DOHH2 (cell line): ENCODE results near the gene TOMM40L.

Experiments used
- H3F3A ChIP-seq: fragments of 200-600 bp; sonication (generic), shearing (Covaris generic); 2 replicates; pipeline ENCODE4 v1.6.0; 2016; ENCODE audit warnings: antibody characterized with exemption, mild to moderate bottlenecking; ENCODE audit not compliant: control insufficient read depth, insufficient read depth
- H3K27ac ChIP-seq: fragments of 200-600 bp; sonication (generic); 2 replicates; pipeline ENCODE4 v1.5.1; 2014; ENCODE audit warnings: low read depth, mild to moderate bottlenecking, low read length, moderate library complexity
- H3K27me3 ChIP-seq: fragments of 200-600 bp; sonication (generic); 2 replicates; pipeline ENCODE4 v1.6.1; 2014; ENCODE audit warnings: mild to moderate bottlenecking, low read length, mixed read lengths; ENCODE audit not compliant: control insufficient read depth
- H3K36me3 ChIP-seq: fragments of 200-600 bp; sonication (generic); 2 replicates; pipeline ENCODE4 v1.6.1; 2014; ENCODE audit warnings: mild to moderate bottlenecking, low read length, moderate library complexity, mixed read lengths; ENCODE audit not compliant: control insufficient read depth
- H3K4me1 ChIP-seq: fragments of 200-600 bp; sonication (generic); 2 replicates; pipeline ENCODE4 v1.6.1; 2014; ENCODE audit warnings: mild to moderate bottlenecking, low read length, mixed read lengths; ENCODE audit not compliant: control insufficient read depth
- H3K4me2 ChIP-seq: fragments of 200-600 bp; sonication (generic); 2 replicates; pipeline ENCODE4 v1.6.0; 2014; ENCODE audit warnings: mild to moderate bottlenecking, low read length, moderate library complexity
- H3K4me3 ChIP-seq: fragments of 200-600 bp; sonication (generic); 2 replicates; pipeline ENCODE4 v1.5.1; 2014; ENCODE audit warnings: mild to moderate bottlenecking, low read length, mixed read lengths
- H3K79me2 ChIP-seq: fragments of 200-600 bp; sonication (generic); 2 replicates; pipeline ENCODE4 v1.6.1; 2014; ENCODE audit warnings: mild to moderate bottlenecking, low read length, mixed read lengths; ENCODE audit not compliant: control insufficient read depth
- H3K9me2 ChIP-seq: fragments of 200-600 bp; sonication (generic); replicated peaks from 2 replicates; pipeline ENCODE4 v1.6.1; 2014; ENCODE audit warnings: mild to moderate bottlenecking, low read length, mixed read lengths; ENCODE audit not compliant: control insufficient read depth
- H3K9me3 ChIP-seq: fragments of 200-600 bp; sonication (generic); 2 replicates; pipeline ENCODE4 v1.6.1; 2014; ENCODE audit warnings: antibody characterized with exemption, low read length, mixed read lengths; ENCODE audit not compliant: control insufficient read depth, insufficient read depth
- H4K20me1 ChIP-seq: fragments of 200-600 bp; sonication (generic); 2 replicates; pipeline ENCODE4 v1.6.0; 2014; ENCODE audit warnings: low read depth, mild to moderate bottlenecking, antibody characterized with exemption, low read length, moderate library complexity; ENCODE audit not compliant: control insufficient read depth, insufficient read depth
- CTCF ChIP-seq: fragments of 200-600 bp; sonication (generic); IDR thresholded peaks from one replicate; pipeline ENCODE4 v1.5.1; 2014; ENCODE audit warnings: antibody characterized with exemption, mild to moderate bottlenecking, low read depth, low read length; ENCODE audit not compliant: poor library complexity, severe bottlenecking
- EZH2phosphoT487 ChIP-seq: fragments of 200-600 bp; sonication (generic); IDR thresholded peaks from 2 replicates; pipeline ENCODE4 v1.6.1; 2017; ENCODE audit warnings: borderline replicate concordance, mild to moderate bottlenecking, antibody characterized with exemption, low read length, moderate library complexity, mixed read lengths

The TOMM40L gene

GRCh38 chr1:161225534-161226319, at the start of gene TOMM40L:
TOMM40L (plus strand) TSS chr1:161226060; CDS start chr1:161226490, 430 bp downstream.
- peak within 1 kb of the TSS; percentile 38 for H3K27ac ChIP-seq
- H3K4me2 ChIP-seq, result peak within 1 kb of the TSS; percentile 81
- TF ChIP-seq CTCF (peak; percentile 81), EZH2phosphoT487 (no peak)
- peaks cover 24% of the 10 kb centered on the region for H3K4me1 ChIP-seq
- peak within 1 kb of the TSS; percentile 81 for H3K4me3 ChIP-seq
- H3K9me2 ChIP-seq, result no peaks in the 10 kb centered on the region
- H3K36me3 ChIP-seq, result peaks cover 30% of the 10 kb centered on the region
- H3K9me3 ChIP-seq, result no peaks in the 10 kb centered on the region
- H3K79me2 ChIP-seq, result peaks cover 11% of the 10 kb centered on the region
- no peaks in the 10 kb centered on the region for H3F3A ChIP-seq
- H4K20me1 ChIP-seq, result no peaks in the 10 kb centered on the region
- no peaks in the 10 kb centered on the region for H3K27me3 ChIP-seq

GRCh38 chr1:161176468-161177111, 49.3 kb upstream of the TOMM40L start:
- 0 out of 2 replicates have a peak, but pooled peaks cover 2% of the 10 kb centered on the region for H3F3A ChIP-seq
- H3K27ac ChIP-seq, result peak overlapping the region; percentile 31; the same call in 1 of the 2 replicates
- peaks cover 39% of the 10 kb centered on the region for H3K36me3 ChIP-seq

DNA sequence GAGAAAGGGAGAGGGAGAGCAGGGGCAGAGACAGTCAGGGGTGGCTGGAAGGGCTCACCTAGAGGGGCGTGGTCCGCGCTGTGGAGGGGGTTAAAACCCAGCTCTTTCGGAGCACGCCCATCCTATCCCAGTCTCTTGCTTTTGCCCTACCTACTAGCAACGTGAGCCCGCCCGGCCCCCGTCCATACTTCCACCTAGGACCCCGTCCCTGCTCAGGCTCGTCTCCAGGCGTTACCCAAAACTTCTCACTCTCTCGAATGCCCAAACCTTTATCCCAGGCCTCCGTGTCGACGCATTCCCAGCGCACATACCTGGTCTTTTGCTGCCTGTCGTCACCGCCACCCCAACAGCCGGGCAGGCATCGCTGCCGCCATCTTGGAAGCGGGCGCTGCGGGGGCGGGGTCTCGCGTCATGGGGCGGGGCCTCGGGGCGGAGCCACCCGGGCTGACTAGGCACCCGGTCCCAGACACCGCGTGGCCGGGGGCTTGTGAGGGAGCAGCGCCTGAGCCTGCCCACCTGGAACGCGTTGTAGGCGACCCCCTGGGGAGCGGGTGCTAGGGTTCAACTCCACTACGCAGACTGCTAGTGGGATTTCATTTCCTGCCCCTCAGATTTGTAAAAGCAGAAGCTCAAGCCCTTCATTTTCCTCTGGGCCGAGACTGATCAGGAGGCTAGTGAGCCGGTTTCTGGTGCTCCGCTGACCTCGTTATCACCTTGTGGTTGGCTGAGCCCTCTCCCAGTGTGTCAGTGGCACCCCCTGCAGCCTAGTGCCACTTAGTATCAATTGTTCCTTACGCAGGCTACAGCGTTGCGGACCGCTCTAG, 48.5 kb upstream of the TOMM40L start, which contains the start of gene B4GALT3:
Gene B4GALT3, minus strand, starts transcription at position 396 of the 824 bp plus-strand sequence. CDS start 1,447 bp downstream, outside the sequence.
- TF ChIP-seq EZH2phosphoT487, result no peak
- TF ChIP-seq CTCF, result no peak
- Histone ChIP-seq H3K27me3 (no peaks in the 10 kb centered on the region), H3K4me3 (peak within 1 kb of the TSS; percentile 99), H3F3A (0 out of 2 replicates have a peak, but pooled peaks cover 2% of the 10 kb centered on the region), H3K36me3 (peaks cover 31% of the 10 kb centered on the region), H3K4me1 (peaks cover 27% of the 10 kb centered on the region), H3K27ac (peak within 1 kb of the TSS; percentile 31), H3K9me3 (no peaks in the 10 kb centered on the region), H3K79me2 (peaks cover 16% of the 10 kb centered on the region), H3K9me2 (no peaks in the 10 kb centered on the region), H3K4me2 (peak within 1 kb of the TSS; percentile 94), H4K20me1 (no peaks in the 10 kb centered on the region)

More at GRCh38 chr1:161176468-161177111, 49.3 kb upstream of the TOMM40L start:
- Histone ChIP-seq H3K4me1 (peaks cover 24% of the 10 kb centered on the region), H3K4me3 (peak overlapping the region; percentile 99), H3K9me2 (no peaks in the 10 kb centered on the region), H3K9me3 (no peaks in the 10 kb centered on the region), H3K27me3 (no peaks in the 10 kb centered on the region), H4K20me1 (no peaks in the 10 kb centered on the region), H3K79me2 (peaks cover 16% of the 10 kb centered on the region), H3K4me2 (peak overlapping the region; percentile 94)
- TF ChIP-seq CTCF, result no peak
- TF ChIP-seq EZH2phosphoT487, result no peak
